SW480 (cell line): ENCODE measurements around the gene RERGL.
"Not testable (repeated sequence)": the region's sequence is repeated elsewhere in the genome, so short reads cannot be mapped to it uniquely, and the experiment has no call there.

Experiments
- DNase-seq: peaks from one replicate; pipeline ENCODE4 v3.0.0-alpha.2; 2016; ENCODE audit warnings: low spot score

The RERGL gene, protein sequence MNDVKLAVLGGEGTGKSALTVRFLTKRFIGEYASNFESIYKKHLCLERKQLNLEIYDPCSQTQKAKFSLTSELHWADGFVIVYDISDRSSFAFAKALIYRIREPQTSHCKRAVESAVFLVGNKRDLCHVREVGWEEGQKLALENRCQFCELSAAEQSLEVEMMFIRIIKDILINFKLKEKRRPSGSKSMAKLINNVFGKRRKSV

GRCh38 chr12:18090093-18090492 is at the start of gene RERGL:
RERGL (minus strand) TSS chr12:18090193; CDS start chr12:18090140, 53 bp downstream.
- no peak for DNase-seq

- no peak for DNase-seq
Measured at GRCh38 chr12:18139254-18139653, 49.3 kb upstream of the RERGL start.

DNA sequence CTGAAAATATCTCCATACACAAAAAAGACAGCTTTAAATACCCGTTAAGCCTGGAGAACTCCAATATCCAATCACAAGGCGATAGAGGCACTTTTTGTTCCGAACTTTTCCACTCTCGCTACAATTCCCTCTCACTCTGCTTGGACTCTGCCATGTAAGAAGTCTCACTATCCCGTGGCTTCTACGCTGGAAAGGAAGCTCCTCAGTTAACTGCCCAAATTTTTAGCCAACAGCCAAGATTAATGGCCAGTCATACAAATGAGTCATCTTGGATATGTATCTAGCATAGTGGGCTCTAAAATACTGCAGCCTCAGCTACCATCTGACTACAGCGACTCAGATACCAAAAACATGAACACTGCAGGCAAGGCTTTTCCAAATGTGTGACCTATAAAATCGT is 45.5 kb upstream of the RERGL start:
- DNase-seq: no peak

DNA sequence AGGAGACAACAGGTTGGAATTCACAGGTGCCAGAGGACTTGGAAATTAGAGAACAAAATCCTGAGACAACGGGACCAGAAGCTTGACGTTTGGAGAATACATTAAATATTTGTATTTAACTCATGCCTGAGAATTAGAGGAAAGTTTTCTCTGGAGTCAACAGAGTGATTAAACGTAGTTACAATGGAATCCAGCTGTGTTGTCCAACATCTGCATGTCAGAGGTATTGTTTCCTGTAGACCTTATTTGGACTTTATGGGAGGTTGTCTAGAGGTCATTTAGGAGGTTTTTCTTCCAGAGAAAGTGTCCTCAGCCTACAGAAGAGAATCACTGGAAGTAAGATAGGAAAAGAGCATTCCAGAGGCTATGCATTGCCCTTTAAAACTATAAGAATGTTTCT is 45.1 kb upstream of the RERGL start:
- DNase-seq: no peak

DNA sequence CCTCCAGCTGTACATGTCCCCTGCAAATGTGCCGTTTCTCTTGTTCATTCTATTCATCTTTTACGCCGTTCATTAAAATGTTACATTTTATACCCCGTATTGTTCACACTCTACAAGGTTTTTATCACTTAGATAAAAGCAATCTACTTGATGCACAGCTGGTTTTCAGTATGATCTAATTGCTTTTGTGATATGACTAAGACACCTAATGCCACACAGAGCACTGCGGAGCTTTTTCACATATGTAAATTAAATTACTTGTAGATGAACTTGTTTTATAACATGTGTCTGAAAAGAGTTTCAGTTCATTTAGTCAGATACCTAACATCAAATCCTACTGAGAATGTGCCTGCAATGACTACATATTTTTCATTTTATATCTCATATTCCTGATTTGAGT is 40.9 kb upstream of the RERGL start:
- DNase-seq: no peak

DNA sequence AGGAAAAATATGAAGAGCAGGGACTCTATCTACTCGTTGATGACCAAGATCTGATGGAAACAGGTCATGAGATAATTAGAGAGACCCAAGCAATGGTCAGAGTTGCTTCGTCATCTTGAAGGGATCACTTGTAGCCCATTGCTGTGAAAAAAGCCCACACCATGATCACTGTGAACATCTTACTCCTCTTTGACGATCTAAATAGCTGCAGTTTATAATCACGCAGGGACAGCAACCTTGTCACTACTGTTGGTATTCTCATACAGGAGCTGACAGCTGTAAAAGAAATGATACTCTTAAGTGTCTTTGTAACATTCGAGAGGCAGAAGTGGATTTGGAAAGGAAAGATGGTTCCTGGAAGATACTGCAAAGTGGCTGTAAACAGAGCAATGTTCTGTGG is 33.7 kb upstream of the RERGL start:
- DNase-seq: no peak

GRCh38 chr12:18120899-18121298 is 30.9 kb upstream of the RERGL start:
- no peak for DNase-seq

DNA sequence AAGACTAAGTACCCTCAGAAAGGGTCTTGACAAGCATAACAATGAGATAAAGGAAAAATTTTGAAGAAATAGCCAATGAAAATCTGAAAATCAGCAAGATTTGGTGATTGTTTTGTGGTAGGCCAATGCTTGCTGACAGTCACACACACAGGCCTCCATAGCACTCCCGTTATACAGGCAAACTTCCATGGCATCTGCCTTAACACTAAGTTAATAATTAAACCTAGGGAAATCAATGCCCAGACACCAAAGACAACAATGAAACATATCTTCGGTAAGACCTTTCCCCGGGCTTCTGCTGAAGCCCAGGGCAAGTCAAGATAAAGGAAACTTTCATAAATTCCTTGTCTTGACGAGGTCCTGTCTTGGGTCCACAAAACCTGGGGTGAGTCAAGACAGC is 18.6 kb upstream of the RERGL start:
- DNase-seq: no peak

GRCh38 chr12:18103624-18104023 is 13.6 kb upstream of the RERGL start:
- DNase-seq: no peak

DNA sequence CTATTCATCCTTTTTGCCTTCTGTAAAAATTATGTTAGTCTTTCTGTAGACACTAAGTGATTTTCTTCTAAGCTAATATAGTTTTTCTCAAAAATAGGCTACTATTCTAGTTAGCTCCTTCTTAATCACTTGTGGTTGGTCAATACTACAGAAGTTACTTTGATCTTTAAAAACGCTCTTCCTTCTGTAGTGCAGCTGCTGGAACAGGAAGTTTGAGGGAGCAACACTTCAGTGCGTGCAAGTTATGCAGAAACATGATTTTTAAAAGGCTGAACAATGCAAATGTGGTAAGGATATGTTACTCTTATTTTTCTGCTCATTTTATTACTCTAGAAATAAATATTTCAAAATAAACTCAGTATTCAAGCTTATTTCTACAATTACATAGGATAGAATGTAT is 11.1 kb upstream of the RERGL start:
- DNase-seq: no peak

- DNase-seq: no peak
Measured at GRCh38 chr12:18084080-18084479, 5.9 kb downstream of the RERGL start.

DNA sequence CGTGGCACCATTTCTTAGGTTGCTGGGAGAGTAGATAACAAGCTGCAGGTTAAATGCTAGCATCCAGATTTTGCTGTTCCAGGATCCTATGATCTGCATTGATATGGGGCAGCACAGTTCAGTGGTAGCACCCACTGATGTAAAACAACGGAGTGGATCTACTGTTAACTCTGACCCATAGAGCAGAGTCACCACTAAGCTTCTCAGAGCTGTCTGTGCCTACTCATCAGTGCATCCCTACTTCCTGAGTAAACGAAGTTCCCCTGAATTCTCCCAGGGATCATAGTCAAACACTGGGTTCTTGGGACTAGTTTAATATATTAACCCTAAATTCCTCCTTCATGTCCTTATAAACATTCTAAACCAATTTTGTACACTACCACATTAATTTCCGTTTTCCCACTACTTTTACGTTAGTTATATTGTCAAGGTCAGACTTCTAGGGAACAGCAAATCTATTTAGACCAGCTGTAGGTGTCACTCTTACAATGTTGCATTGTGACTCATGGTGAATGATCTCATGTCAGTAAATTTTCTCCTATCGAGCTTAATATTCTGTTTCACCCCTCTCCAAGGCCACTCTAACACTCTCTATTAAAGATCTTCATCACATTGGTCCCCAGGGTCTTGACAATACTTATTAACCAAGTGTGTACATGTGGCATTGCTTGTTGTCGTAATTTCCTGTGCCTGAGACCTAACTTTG is 10.3 kb downstream of the RERGL start:
- no peak for DNase-seq

DNA sequence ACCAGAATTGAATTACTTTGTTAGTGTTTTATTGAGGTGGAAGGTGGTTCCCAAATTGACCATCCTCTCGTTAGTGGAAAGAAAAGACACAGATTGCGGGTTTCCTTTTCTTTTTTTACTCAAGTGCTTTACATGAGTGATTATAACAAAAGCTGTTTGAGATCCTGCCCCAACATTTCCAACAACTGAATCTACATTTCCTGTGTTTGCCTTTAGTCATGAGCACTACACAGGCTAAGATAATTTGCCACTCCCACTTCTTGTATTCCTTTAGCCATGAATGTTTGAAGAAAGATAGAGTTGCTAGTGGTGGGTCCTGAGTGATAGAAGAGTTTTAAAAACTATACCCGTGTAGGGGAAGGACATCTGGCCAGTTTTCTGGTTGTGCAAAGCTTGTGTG is 16.0 kb downstream of the RERGL start:
- DNase-seq: no peak

GRCh38 chr12:18072723-18073122 is 17.3 kb downstream of the RERGL start:
- DNase-seq: no peak

DNA sequence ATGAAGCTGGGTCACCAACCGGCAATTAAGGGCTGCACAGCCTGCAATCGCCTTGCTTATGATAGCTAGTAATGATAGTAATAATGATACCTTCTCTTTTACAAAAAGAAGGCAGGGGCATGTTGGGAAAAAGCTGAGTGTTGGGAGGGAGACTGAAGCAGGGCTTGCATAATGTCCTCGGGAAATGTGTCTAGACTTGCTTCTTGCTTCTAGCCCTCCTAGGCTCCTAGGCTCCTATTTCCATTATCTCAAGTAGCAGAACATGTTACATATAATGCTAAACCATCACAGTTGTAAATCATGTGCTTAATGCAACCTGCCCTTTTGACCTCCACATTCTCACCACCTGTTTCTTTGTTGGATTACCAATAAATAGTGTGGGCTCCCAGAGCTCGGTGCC is 18.7 kb downstream of the RERGL start:
- DNase-seq: no peak

- DNase-seq: no peak
Measured at GRCh38 chr12:18068355-18068754, 21.6 kb downstream of the RERGL start.

DNA sequence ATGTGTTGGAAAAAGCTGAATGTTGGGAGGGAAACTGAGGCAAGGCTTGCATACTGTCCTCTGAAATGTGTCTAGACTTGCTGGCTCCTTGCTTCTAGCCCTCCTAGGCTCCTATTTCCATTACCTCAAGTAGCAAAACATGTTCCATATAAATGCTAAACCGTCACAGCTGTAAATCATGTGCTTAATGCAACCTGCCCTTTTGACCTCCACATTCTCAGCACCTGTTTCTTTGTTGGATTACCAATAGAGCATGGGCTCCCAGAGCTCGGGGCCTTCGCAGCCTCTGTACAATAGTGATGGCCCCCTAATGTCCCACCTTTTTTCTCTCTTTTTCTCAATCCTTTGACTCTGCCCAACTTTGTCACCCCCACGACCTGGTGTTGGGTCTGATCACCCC is 23.3 kb downstream of the RERGL start:
- DNase-seq: no peak

GRCh38 chr12:18062867-18063266 is 27.1 kb downstream of the RERGL start:
- not testable (repeated sequence) for DNase-seq

DNA sequence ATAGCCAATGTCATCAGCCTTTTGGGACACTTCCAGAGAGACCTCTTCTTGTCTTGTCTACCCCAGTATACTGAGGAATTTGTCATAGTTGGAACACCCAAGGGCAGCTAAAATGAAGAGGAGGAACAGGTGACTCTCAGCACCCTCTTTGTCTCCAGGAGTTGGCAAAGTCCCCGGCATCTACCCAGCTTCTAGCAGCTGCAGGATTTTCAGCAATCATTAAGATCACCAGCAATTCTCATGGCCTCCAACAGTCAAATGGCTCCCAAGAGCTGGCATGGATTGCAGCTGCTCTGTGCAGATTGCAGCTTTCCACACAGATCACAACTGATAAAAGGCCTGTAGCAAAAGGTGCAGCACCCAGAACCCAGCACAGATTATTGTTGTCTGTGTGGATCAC is 32.9 kb downstream of the RERGL start:
- no peak for DNase-seq

GRCh38 chr12:18054925-18055619 is 34.9 kb downstream of the RERGL start:
- DNase-seq: peak; percentile 5

- no peak for DNase-seq
Measured at GRCh38 chr12:18045446-18045992, 44.5 kb downstream of the RERGL start.

- DNase-seq: not testable (repeated sequence)
Measured at GRCh38 chr12:18040060-18040742, 49.8 kb downstream of the RERGL start.
